ENCODE data around the gene ORM1.

Gene ORM1

DNA sequence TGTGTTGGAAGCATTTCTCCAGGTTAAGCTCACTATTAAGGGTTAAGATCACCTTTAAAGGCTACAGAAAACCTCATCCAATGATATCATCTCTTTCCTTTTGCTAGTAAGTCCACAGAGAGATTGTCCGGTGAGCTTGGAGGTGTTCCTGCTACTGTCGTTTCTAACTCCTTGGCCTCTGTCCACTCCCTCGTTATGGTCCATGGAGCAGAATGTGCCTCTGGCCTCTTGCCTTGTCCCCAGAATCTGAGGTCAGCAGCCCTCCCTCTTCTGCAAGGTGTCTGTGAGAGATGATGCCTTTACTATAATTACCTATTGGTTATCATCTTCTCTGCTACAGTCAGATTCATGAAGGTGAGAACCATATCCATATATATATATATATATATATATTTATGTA lies 21.8 kb downstream of the ORM1 start:
- no peak for FAIRE-seq

DNA sequence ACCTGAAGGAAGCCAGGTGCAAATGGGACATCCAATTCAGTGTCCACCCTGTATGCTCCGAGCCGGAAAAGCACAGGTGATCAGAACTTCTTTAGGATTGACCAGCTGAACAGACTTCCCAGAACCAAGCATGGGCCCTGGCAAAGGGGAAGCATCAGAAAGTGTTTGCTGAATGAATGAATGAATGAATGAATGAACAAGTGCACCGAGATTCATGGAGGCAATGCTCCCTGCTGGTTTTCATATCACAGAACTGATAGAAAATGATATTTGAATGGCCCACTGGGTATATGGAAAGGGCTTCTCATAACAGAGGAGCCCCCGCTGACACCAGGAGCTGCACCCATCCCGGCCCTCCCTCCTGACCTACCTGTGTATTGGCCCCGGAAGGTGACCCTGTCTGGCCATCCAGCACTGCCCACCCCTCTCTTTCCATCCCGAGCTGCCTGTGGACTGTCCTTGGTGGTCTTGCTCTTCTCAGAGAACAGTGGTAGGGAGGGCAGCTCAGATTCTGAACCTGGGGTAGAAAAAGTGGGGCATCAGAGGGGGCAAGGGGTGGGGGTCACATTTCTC lies 22.7 kb downstream of the ORM1 start:
- FAIRE-seq = no peak

DNA sequence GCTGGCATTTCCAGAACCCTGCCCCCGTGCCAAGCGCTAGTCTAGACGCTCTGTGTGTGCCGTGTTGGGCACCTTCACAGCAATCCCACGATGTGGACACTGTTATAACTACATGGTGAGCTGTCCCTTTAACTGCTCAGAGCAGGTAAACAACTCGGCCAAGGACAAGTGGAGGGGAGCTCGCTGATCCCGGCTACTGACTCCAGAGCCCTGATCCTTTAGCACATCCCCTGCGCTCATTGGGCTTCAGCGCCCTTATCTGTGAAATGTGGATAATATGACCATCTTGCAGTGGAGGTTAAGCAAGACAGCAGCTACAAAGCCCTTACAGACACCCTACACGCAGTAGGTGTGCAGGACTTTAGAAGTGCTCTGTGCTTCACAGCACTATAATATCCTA lies 23.2 kb downstream of the ORM1 start:
- no peak for FAIRE-seq

DNA sequence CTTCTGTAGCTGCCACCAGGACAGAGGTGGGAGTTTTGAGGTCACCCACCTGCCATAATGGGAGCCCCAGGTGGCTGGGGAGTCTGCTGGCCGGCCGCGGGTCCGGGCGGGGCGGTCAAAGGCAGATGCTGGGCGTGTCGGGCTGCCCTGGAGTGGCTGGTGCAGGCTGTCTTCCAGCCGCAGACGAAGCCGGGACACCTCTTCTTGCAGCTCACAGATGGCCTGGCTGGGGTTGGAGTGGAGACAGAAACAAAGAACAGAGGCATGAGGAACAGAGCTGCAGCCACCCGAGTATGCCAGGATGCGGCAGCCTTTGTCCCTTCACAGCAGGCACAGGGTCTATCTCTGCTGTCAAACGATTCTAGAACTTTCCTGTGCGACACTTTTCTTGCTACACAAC lies 24.8 kb downstream of the ORM1 start:
- FAIRE-seq = no peak

DNA sequence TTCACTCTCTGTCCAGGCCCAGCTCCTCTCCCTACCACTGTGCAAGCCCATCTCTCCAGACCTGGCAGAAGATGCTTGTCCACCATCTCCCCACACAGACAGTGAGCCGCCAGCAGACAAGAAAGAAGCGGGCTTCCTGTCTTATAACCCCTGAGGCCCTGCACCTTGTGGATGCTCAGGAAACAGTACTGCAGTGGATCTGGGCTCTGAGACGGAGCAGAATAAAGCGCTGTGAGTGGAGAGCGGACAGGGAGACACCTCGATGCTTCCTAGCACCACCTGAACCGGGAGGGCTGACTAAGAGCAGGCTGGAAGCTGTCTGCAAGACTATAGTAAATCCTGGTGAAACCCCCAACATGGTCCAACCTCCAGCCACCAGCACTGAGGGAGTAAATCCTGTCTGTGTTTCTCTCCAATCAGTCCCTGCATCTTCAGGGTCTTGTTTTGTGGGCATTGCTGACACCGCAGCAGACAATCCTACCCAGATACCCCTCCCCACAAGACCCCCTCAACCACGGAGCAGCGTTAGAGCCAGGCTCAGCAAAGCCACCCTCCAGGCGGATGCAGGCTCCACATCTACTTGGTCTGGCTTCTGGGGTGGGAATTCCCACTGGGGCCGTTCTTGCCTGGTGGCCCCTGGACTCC lies 25.5 kb downstream of the ORM1 start:
- no peak for FAIRE-seq

DNA sequence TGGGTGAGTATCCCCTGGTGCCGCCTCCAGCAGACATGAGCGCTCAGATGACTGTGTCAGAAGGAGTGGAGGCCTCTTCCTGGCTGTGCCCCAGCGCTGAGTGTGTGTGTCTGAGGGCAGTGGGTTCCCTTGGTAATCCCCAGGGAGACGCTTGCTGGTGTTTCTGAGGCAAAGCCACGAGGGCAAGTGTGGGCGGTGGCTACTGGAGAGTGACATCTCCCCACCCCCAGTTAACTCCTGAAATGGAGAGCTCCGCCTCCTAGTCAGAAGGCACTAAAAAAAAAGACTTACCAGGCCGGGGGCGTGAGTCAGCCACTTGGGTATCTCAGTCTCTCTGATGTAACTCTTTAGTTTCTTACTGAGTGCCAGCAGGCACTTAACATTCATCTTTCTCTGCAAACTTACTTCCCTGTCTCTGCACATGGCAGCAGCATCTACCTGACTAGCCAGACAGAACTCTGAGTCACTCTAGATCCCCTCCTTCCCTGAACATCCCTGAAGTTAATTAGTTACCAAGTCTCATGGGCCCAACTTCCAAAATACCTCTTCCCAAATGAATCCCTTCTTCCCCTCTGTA lies 26.1 kb downstream of the ORM1 start:
- no peak for FAIRE-seq

DNA sequence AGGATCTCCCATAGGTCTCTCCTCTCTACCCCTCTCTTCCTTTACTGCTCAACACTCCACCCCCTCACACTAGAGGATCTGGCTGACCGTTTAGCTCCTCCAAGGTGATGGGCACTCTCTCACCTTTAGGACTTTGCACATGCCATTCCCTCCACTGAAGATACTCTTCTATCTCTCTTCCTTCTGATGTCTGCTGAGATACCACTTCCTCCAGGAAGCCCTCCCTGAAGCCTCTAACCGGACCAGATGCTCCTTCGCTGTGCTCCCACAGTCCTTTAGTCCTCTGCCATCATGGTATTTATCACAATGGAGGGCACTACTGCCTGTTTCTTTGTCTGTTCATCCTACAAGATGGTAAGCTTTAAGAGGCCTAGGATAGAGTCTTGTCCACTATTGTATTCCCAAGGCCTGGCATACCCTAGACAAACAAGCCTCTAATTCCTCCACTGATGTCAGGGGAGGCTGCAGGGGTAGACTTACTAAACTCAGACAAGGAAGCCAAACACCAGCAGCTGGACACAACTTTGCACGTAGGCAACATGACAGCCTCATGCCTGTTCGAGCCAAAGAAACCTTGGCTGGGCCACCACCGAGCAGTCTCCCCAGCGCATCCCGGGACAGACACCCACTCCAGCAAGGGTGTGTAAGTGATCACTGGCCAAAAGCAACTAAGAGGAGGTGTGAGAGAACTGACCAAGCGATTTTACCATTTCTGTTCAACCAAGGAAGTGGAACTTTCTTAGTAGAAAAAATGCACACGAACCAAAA lies 27.0 kb downstream of the ORM1 start:
- no peak for FAIRE-seq

DNA sequence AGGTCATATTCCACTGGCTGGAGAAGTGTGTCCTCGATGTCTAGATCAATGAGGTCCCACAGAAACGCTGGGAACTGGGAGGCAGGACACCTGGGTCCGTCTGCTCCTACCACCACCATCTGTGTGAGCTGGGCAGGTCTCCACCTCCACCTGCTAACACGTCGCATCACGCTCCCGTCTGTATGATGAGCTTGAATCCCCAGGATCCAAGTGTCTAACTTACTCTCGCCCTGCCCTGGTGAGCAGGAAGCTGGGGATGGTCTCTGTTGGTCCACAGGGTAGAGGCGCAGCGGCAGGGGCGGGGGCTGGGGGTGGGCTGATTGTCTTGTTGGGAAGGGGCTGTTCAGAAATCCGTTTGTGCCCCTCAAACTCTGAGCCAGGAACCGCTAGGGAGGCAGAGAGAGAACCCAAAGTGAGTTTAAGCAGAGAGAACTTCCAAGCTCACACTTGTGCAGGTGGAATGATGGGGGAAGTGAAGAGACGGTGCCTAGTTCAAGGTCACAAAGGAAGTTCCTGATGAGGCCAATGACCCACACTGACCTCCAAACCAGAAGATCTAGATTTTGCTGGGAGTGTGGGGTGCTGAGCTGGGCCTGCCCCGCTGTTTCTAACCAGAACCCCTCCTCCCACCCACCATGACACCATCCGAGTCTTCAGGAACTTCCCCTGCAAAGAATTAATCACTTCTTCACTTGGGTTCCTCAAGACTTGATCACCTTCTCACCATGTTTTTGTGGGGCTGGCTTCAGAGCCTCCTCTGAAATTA lies 27.9 kb downstream of the ORM1 start:
- FAIRE-seq = no peak

DNA sequence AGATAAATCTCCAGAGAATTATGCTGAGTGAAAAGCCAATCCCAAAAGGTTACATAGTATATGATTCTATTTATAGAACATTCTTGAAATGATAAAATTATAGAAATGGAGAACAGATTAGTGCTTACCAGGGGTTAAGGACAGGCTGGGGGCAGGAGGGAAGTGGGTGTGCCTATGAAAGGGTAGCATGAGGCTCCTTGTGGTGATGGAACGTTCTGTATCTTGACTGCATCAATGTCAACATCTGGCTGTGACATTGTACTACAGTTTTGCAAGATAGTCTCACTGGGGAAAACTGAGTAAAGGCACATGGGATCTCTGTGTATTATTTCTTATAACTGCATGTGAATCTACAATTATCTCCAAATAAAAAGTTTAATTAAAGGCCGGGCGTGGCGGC lies 29.0 kb downstream of the ORM1 start:
- no peak for FAIRE-seq

DNA sequence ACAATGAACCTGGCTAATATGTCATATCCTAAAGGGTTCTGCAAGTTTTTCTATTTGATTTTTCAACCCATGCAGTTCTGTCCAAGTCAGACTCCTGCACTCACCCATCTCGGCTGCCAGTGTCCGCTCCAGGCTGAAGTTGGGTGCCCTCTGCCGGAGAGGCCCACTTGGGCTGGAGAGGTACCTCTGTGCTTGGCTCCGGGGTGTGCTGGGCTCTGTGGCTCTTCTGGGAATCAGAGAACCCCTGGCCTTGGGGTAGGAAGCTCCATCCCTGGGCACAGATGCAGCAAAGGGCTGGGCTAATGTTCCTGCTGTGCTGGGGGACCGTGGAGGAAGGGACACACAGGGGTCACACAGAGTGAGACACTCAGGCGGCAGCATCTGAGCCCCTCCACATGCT lies 32.9 kb downstream of the ORM1 start:
- FAIRE-seq = no peak

DNA sequence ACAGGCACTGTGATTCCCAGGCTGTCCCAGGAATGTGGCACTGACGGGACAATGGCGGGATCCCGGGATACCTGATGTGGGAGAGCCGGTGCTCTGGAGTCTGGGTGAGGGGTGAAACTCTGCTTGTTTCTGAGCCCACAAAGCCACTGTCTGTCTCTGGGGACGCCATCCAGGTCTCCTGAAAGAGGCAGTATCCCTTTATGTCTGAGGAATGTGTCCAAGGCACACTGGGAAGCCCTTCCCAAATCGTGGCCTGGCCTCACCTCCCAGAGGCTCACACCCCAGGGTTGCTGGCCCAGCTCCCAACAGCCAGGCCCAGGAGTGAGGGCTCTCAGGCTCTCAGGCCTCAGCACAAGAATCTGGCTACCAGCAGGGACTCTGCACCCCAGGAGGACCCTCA lies 33.9 kb downstream of the ORM1 start:
- FAIRE-seq = no peak

DNA sequence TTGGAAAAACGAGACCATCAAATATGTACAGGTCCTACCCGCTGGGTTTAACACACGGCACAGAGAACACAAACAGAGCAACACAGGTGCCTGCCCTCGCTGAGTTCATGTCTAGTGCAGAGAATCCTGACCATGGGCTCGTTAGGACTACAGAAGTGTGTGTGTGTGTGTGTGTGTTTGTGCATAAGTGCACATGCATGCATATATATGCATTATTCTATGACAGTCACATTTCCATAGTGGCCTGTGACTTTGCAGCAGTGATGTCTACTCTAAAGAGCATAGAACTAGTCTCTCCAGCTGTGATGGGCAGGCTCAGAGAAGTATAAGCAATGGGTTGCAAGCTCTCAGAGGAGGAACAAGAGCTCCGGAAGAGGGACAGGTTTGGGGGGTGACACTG lies 34.5 kb downstream of the ORM1 start:
- no peak for FAIRE-seq

DNA sequence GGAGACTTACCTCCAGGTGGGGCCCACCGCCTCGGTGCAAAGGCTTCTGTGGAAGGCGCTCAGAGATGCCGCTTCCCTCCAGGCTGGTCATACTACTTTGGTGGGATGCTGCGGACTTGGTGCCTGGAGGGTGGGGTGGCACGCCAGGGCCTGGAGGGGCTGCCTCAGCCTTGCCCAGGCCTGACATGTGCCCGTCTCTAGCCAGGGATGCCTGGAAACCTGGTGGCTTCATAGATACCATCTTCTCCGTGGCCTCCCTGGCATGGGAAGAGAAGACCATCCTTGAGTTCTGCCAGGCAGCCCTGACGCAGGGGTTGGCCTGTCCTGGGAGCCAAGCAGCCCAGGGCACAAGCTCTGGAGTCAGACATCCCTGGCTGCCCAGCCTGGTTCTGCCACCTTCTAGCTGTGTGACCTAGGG lies 35.0 kb downstream of the ORM1 start:
- FAIRE-seq = no peak

DNA sequence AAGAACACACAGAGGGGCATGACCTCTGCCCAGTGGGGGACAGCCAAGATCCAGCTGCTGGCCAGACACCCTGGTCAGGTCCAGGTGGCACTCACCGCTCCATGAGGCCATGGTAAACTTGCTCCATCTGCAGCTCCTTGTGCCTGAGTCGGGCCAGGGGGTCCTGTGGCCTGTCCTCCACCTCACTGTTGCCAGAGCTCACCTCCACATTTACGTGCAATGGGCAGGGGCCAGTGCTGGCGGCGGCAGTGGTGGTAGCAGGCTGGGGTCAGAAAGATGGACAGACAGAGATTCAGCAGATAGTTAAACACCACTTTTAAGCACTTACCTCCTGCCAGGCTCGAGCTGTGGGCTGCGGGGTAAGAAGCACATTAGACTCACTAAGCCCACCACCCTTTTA lies 36.9 kb downstream of the ORM1 start:
- FAIRE-seq = no peak

DNA sequence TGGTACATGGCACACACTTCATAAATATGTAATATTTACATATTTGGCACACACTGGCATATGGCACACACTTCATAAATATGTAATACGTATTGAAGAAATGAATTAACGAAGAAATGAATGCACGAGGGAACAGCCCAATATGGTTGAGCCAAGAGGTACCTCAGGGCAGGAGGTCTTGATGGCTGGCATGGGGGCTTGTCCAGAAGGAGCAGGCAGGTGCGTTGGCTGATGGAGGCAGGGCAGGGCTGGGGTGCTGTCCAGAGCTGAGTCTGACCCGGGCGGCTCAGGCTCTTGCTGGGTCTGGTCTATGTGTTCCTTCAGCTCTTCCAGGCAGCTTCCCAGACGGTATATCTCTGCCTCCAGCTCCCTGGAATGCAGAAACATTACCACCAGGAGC lies 38.6 kb downstream of the ORM1 start:
- no peak for FAIRE-seq

DNA sequence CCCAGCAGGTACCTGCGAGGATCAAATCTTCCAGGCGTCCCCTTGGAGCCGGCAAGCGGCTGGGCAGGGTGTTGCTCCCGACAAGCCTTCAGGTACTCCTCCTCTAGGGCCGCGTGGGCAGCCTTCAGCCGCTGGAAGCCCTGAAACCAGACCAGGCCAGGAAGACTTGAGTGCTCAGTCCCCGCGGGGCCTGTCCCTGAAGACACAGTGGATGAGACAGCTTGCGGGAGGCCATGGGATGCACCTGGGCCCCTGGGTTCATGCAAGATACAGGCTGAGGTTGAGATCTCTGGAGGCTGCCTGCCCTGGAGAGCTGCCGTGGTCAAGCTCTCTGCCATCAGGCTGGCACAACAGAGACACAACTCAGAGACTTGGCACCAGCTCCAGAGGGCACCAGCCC lies 39.5 kb downstream of the ORM1 start:
- FAIRE-seq = no peak

DNA sequence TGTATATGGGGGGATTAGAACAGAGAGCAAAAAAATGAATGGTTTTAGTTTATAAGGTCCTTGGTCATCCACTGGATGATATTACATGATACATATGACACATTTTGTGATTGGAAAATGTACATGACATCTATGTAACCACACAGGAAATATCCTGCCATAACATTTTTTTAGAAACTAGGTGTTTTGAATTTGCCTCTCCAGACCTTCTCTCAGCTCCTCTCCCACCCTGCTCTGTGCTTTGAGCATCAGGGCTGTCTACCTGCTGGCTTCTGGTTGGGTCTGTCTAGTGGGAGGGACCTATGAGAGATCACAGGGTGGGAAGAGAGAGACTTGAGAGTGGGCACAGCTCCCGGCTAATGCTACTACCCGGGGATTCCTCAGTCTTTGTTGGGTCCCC lies 40.5 kb downstream of the ORM1 start:
- FAIRE-seq = no peak

DNA sequence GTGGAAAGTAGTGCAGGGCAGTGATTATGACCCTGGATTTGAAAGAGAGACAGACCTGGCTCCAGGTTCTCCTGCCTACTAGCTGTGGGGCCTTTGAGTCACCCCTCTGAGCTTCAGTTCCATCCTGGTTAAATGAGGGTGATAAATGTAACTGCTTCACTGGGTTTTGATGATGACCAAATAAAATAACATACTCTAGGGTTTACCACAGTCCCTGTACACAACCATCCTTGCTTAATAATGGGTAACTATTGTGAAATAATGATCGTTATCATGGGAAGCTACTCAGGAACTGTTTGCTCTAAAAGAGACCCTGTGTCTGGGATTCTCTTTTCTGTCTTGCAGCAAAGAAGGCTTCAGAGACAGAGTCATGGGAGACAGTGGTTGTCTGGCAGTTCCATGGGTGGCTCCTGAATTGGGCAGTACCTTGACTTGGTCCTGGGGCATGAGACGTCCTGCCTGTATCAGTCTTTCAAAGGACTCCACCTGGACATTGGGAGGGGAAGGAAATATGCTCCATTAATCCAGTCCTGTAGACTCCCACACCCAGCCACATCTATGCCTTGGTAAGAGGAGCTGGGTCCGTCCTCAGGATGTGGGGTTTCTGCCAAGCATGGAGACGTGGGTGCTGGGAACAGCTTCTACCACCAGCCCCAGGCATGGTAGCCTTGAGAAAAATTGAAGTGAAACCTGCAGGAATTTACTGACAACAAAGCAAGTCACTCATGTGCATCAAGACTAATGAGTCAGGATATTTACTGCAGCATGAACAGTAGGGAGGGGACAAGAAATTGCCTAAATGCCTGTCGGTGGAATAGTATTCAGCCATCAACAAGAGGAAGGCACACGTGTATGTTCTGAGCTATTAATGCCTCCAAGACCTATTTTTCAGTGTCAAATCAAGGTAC lies 41.5 kb downstream of the ORM1 start:
- FAIRE-seq = no peak

DNA sequence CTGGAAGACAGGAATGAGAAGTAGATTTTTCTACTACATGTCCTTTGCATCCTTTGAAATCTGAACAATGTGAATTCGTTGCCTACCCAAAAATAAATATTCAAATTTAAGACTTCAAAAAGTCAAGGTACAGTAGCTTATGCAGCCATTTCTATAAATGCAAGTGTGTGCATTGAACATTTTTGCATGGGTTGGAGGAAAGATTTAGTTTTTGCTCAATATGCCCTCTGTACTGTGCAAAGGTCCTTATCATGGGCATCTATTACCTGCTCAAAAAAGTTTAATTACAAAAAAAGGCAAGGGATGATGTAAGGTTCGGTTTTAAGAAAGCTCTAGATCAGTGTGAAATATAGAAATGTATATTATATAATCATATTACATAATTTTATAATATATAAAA lies 42.3 kb downstream of the ORM1 start:
- FAIRE-seq = no peak

DNA sequence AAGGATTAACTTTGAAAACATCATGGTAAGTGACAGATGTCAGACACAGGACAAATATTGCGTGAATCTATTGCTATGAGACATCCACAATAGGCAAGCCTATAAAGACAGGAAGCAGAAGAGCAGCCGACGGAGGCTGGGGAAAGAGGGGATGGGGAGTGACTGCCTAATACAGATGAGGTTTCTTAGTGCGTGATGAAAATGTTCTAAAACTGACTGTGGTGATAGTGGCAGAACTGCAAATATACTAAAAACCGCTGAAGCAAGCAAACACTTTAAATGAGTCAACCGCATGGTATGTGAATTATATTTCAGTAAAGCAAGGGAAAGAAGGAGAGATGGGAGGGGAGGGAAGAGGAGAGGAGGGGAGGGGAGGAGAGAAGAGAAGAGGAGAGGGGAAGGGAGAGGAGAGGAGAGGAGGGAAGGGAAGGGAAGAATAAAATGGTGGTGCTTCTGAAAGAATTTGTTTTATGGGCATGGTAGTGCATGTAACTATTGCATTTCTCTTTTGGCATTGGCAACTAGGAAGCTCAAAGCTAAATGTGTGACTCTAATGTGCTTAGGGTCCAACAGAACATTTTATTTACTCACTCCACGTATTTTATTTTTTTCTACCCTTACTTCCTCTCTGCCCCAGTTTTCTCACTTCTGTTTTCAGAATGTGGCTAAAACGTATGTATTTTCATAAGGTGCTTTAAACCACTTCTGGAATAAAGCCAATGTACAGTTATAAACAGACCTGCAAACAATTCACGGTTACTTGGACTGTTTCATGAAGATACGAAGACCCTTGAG lies 43.6 kb downstream of the ORM1 start:
- no peak for FAIRE-seq

DNA sequence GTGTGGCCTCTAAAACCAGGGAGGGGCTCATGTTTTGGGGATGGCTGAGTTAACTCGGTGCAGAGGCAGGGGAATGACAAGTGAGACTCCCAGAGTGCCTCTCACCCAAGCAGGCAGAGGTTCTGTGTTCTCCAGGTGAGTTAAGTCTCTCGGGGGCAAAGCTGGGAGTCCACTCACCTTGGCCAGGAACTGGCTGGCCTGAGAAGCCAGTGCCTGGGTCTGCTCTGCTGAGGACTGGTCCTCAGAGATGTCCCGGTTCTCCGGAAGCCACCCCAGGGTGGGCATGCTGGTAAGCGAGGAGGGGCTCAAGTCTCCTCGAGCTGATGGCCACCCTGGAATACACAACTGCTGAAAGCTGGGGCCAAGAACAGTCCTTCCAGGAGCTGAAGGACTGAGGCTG lies 44.5 kb downstream of the ORM1 start:
- no peak for FAIRE-seq
